ENCODE results near the gene SEL1L3. TPM values are rescaled to one million over a fixed set of nuclear protein-coding genes. Genes with fewer than 3 reads are reported as not detected.

Gene SEL1L3
- polyA plus RNA-seq, 2 donors: 0.71 to 2.3 TPM

- Histone ChIP-seq H3K4me1 (ENCODE audit: control insufficient read depth in 2 of 2, insufficient read depth in 2 of 2, low read length in 1 of 2) (no peaks in the 10 kb centered on the region), H3K27ac (ENCODE audit: low read depth in 2 of 2, low read length in 1 of 2) (no peak overlapping the region), H3K36me3 (ENCODE audit: control insufficient read depth in 2 of 2, insufficient read depth in 2 of 2, low read length in 1 of 2) (peaks cover 0 to 2% of the 10 kb centered on the region in 2 donors), H3K27me3 (ENCODE audit: control insufficient read depth in 1 of 2, insufficient read depth in 2 of 2, low read length in 2 of 2) (no peaks in the 10 kb centered on the region), H3K9me3 (ENCODE audit: control insufficient read depth in 2 of 2, insufficient read depth in 1 of 2, low read depth in 1 of 2, low read length in 1 of 2) (no peaks in the 10 kb centered on the region), H3K4me3 (ENCODE audit: low read depth in 1 of 2, low read length in 2 of 2) (no peak overlapping the region)
- 70 to 79% methylated on average over 7 of the region's 7 CpGs for WGBS, 2 donors
Measured at GRCh38 chr4:25823632-25824031, 39.2 kb downstream of the SEL1L3 start.

- no peak overlapping the region for H3K27ac ChIP-seq (ENCODE audit: low read depth in 2 of 2, low read length in 1 of 2)
- H3K4me1 ChIP-seq (ENCODE audit: control insufficient read depth in 2 of 2, insufficient read depth in 2 of 2, low read length in 1 of 2): no peaks in the 10 kb centered on the region
- WGBS, 2 donors: 92 to 93% methylated on average over 8 of the region's 8 CpGs
Measured at GRCh38 chr4:25821899-25822298, 40.9 kb downstream of the SEL1L3 start.

GRCh38 chr4:25821267-25821666 lies 41.5 kb downstream of the SEL1L3 start:
- no peaks in the 10 kb centered on the region for H3K9me3 ChIP-seq (ENCODE audit: control insufficient read depth in 2 of 2, insufficient read depth in 1 of 2, low read depth in 1 of 2, low read length in 1 of 2)
- no peaks in the 10 kb centered on the region for H3K4me1 ChIP-seq (ENCODE audit: control insufficient read depth in 2 of 2, insufficient read depth in 2 of 2, low read length in 1 of 2)
- H3K36me3 ChIP-seq (ENCODE audit: control insufficient read depth in 2 of 2, insufficient read depth in 2 of 2, low read length in 1 of 2): peaks cover 0 to 2% of the 10 kb centered on the region in 2 donors
- H3K27ac ChIP-seq (ENCODE audit: low read depth in 2 of 2, low read length in 1 of 2): no peak overlapping the region
- no peaks in the 10 kb centered on the region for H3K27me3 ChIP-seq (ENCODE audit: control insufficient read depth in 1 of 2, insufficient read depth in 2 of 2, low read length in 2 of 2)
- 95 to 96% methylated on average over 7 of the region's 7 CpGs for WGBS, 2 donors
- no peak overlapping the region for H3K4me3 ChIP-seq (ENCODE audit: low read depth in 1 of 2, low read length in 2 of 2)

More at GRCh38 chr4:25821899-25822298, 40.9 kb downstream of the SEL1L3 start:
- H3K4me3 ChIP-seq (ENCODE audit: low read depth in 1 of 2, low read length in 2 of 2): no peak overlapping the region
- no peaks in the 10 kb centered on the region for H3K27me3 ChIP-seq (ENCODE audit: control insufficient read depth in 1 of 2, insufficient read depth in 2 of 2, low read length in 2 of 2)
- H3K9me3 ChIP-seq (ENCODE audit: control insufficient read depth in 2 of 2, insufficient read depth in 1 of 2, low read depth in 1 of 2, low read length in 1 of 2): no peaks in the 10 kb centered on the region
- peaks cover 0 to 2% of the 10 kb centered on the region in 2 donors for H3K36me3 ChIP-seq (ENCODE audit: control insufficient read depth in 2 of 2, insufficient read depth in 2 of 2, low read length in 1 of 2)

- Histone ChIP-seq H3K36me3 (ENCODE audit: control insufficient read depth in 2 of 2, insufficient read depth in 2 of 2, low read length in 1 of 2) (peaks cover 0 to 2% of the 10 kb centered on the region in 2 donors), H3K27ac (ENCODE audit: low read depth in 2 of 2, low read length in 1 of 2) (no peak overlapping the region), H3K9me3 (ENCODE audit: control insufficient read depth in 2 of 2, insufficient read depth in 1 of 2, low read depth in 1 of 2, low read length in 1 of 2) (no peaks in the 10 kb centered on the region), H3K4me3 (ENCODE audit: low read depth in 1 of 2, low read length in 2 of 2) (no peak overlapping the region), H3K27me3 (ENCODE audit: control insufficient read depth in 1 of 2, insufficient read depth in 2 of 2, low read length in 2 of 2) (no peaks in the 10 kb centered on the region), H3K4me1 (ENCODE audit: control insufficient read depth in 2 of 2, insufficient read depth in 2 of 2, low read length in 1 of 2) (no peaks in the 10 kb centered on the region)
- 82 to 85% methylated on average over 4 of the region's 4 CpGs for WGBS, 2 donors
Measured at GRCh38 chr4:25818876-25819275, 43.9 kb downstream of the SEL1L3 start.

GRCh38 chr4:25818371-25818871 lies 44.4 kb downstream of the SEL1L3 start:
- H3K9me3 ChIP-seq (ENCODE audit: control insufficient read depth in 2 of 2, insufficient read depth in 1 of 2, low read depth in 1 of 2, low read length in 1 of 2): no peaks in the 10 kb centered on the region
- H3K27ac ChIP-seq (ENCODE audit: low read depth in 2 of 2, low read length in 1 of 2): no peak overlapping the region
- H3K4me1 ChIP-seq (ENCODE audit: control insufficient read depth in 2 of 2, insufficient read depth in 2 of 2, low read length in 1 of 2): no peaks in the 10 kb centered on the region
- WGBS, 2 donors: 80 to 94% methylated on average over 2 of the region's 2 CpGs
- no peaks in the 10 kb centered on the region for H3K27me3 ChIP-seq (ENCODE audit: control insufficient read depth in 1 of 2, insufficient read depth in 2 of 2, low read length in 2 of 2)
- peaks cover 0 to 2% of the 10 kb centered on the region in 2 donors for H3K36me3 ChIP-seq (ENCODE audit: control insufficient read depth in 2 of 2, insufficient read depth in 2 of 2, low read length in 1 of 2)
- no peak overlapping the region for H3K4me3 ChIP-seq (ENCODE audit: low read depth in 1 of 2, low read length in 2 of 2)

- Histone ChIP-seq H3K4me1 (ENCODE audit: control insufficient read depth in 2 of 2, insufficient read depth in 2 of 2, low read length in 1 of 2) (no peaks in the 10 kb centered on the region), H3K27ac (ENCODE audit: low read depth in 2 of 2, low read length in 1 of 2) (no peak overlapping the region), H3K9me3 (ENCODE audit: control insufficient read depth in 2 of 2, insufficient read depth in 1 of 2, low read depth in 1 of 2, low read length in 1 of 2) (no peaks in the 10 kb centered on the region), H3K27me3 (ENCODE audit: control insufficient read depth in 1 of 2, insufficient read depth in 2 of 2, low read length in 2 of 2) (no peaks in the 10 kb centered on the region), H3K36me3 (ENCODE audit: control insufficient read depth in 2 of 2, insufficient read depth in 2 of 2, low read length in 1 of 2) (peaks cover 0 to 3% of the 10 kb centered on the region in 2 donors), H3K4me3 (ENCODE audit: low read depth in 1 of 2, low read length in 2 of 2) (no peak overlapping the region)
- WGBS, 2 donors: 80 to 89% methylated on average over 8 of the region's 8 CpGs
Measured at GRCh38 chr4:25817059-25817681, 45.6 kb downstream of the SEL1L3 start.

- 89 to 95% methylated on average over 2 of the region's 2 CpGs for WGBS, 2 donors
- peaks cover 0 to 6% of the 10 kb centered on the region in 2 donors for H3K36me3 ChIP-seq (ENCODE audit: control insufficient read depth in 2 of 2, insufficient read depth in 2 of 2, low read length in 1 of 2)
Measured at GRCh38 chr4:25816591-25817058, 46.2 kb downstream of the SEL1L3 start.

GRCh38 chr4:25815586-25815985 lies 47.2 kb downstream of the SEL1L3 start:
- H3K9me3 ChIP-seq (ENCODE audit: control insufficient read depth in 2 of 2, insufficient read depth in 1 of 2, low read depth in 1 of 2, low read length in 1 of 2): no peaks in the 10 kb centered on the region
- no peak overlapping the region for H3K4me3 ChIP-seq (ENCODE audit: low read depth in 1 of 2, low read length in 2 of 2)
- H3K27ac ChIP-seq (ENCODE audit: low read depth in 2 of 2, low read length in 1 of 2): no peak overlapping the region
- H3K4me1 ChIP-seq (ENCODE audit: control insufficient read depth in 2 of 2, insufficient read depth in 2 of 2, low read length in 1 of 2): no peaks in the 10 kb centered on the region
- 94 to 96% methylated on average over 5 of the region's 5 CpGs for WGBS, 2 donors
- H3K36me3 ChIP-seq (ENCODE audit: control insufficient read depth in 2 of 2, insufficient read depth in 2 of 2, low read length in 1 of 2): peaks cover 0 to 8% of the 10 kb centered on the region in 2 donors
- no peaks in the 10 kb centered on the region for H3K27me3 ChIP-seq (ENCODE audit: control insufficient read depth in 1 of 2, insufficient read depth in 2 of 2, low read length in 2 of 2)

More at GRCh38 chr4:25816591-25817058, 46.2 kb downstream of the SEL1L3 start:
- Histone ChIP-seq H3K4me3 (ENCODE audit: low read depth in 1 of 2, low read length in 2 of 2) (no peak overlapping the region), H3K27ac (ENCODE audit: low read depth in 2 of 2, low read length in 1 of 2) (no peak overlapping the region), H3K27me3 (ENCODE audit: control insufficient read depth in 1 of 2, insufficient read depth in 2 of 2, low read length in 2 of 2) (no peaks in the 10 kb centered on the region), H3K9me3 (ENCODE audit: control insufficient read depth in 2 of 2, insufficient read depth in 1 of 2, low read depth in 1 of 2, low read length in 1 of 2) (no peaks in the 10 kb centered on the region), H3K4me1 (ENCODE audit: control insufficient read depth in 2 of 2, insufficient read depth in 2 of 2, low read length in 1 of 2) (no peaks in the 10 kb centered on the region)

GRCh38 chr4:25814301-25815136 lies 48.3 kb downstream of the SEL1L3 start:
- no peak overlapping the region for H3K27ac ChIP-seq (ENCODE audit: low read depth in 2 of 2, low read length in 1 of 2)
- WGBS, 2 donors: 63 to 67% methylated on average over 13 of the region's 13 CpGs
- H3K36me3 ChIP-seq (ENCODE audit: control insufficient read depth in 2 of 2, insufficient read depth in 2 of 2, low read length in 1 of 2): peaks cover 0 to 6% of the 10 kb centered on the region in 2 donors
- no peaks in the 10 kb centered on the region for H3K9me3 ChIP-seq (ENCODE audit: control insufficient read depth in 2 of 2, insufficient read depth in 1 of 2, low read depth in 1 of 2, low read length in 1 of 2)
- no peak overlapping the region for H3K4me3 ChIP-seq (ENCODE audit: low read depth in 1 of 2, low read length in 2 of 2)
- H3K27me3 ChIP-seq (ENCODE audit: control insufficient read depth in 1 of 2, insufficient read depth in 2 of 2, low read length in 2 of 2): no peaks in the 10 kb centered on the region
- no peaks in the 10 kb centered on the region for H3K4me1 ChIP-seq (ENCODE audit: control insufficient read depth in 2 of 2, insufficient read depth in 2 of 2, low read length in 1 of 2)

All from esophagus (tissue), 2 donors.